Ureter (tissue), 1 donor: ENCODE measurements around the gene SETX. TPM values are rescaled to one million over a fixed set of nuclear protein-coding genes. Genes with fewer than 3 reads are reported as not detected.
A peak's percentile ranks its signal among the peaks of the same experiment; 100 is the strongest.

ENCODE experiments used
- DNase-seq: peaks from one replicate; pipeline ENCODE4 v3.0.0-alpha.2; 2020; ENCODE audit warnings: low spot score
- total RNA-seq: library from RNA; stranded (reverse); gene quantifications from one replicate; pipeline ENCODE4 v1.2.4, GENCODE V29; 2023
- donor health status: DM: yes; HTN: yes; CAD: no.

SETX gene
- total RNA-seq, 1 donor from 2014 or later, result 67.6 TPM

DNA sequence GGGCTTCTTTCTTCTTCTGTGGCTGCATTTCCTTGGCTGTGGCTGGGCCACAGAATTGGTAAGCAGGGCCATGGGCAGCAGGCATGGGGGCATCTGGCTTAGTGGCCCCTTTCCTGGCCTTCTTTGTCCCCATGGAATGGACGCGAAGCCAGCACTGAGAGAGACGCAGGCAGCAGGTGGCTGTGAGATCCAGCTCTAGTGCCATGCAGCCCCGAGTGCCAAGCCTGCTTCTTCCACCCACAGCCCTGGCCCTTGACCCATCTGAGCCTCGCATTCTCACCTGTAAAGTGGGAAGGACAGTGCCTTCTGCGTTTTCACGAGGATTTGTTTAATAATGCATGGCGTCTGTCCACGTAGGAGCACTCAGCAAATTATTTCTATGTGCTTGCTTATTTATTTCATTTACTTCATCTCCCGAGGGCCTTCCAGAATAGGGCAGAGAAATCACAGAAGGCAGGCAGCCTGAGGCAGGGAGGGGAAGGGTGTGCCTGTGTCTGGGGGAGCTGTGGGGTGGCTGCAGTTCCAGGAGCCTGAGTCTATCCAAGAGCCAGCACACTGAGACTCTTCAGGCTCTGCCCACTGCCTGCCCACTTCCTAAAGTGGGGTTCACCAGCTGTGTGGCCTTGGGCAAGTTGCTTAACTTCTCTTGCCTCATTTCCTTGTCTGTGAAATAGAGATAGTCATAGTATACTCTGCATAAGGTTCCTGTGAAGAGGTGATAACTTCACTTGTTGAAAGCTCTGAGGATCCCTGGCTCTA, 137.7 kb downstream of the SETX start:
- no peak for DNase-seq

- peak; percentile 76 for DNase-seq
Observed at GRCh38 chr9:132214027-132214622, 140.7 kb downstream of the SETX start.

DNA sequence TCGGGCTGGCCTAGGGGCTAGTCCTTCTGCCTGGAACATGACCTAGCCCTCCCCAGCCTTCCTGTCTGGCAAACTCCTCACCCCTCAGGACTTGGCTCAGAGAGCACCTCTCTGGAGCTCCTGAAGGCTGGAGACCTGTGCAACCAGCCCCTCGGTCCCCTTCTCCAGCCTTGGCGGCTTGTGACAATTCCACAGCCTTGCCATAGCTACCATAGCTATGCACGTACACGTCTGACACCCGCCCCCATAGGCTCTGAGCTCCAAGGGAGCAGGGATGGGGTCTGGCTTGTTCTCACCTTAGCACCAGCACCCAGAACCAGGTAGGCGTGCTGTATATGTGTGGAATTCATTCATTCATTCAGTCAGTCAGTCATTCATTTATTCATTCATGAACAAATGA, 143.2 kb downstream of the SETX start:
- DNase-seq, result no peak

Other genes with a start within 250 kb of the SETX start
- gene NTNG2, start 192.9 kb downstream of the SETX start, total RNA-seq, result 2.2 TPM
- gene TTF1, start 51.9 kb upstream of the SETX start, total RNA-seq, result 13.1 TPM
- not detected for gene CFAP77, start 55.2 kb upstream of the SETX start, total RNA-seq
- not detected for gene BARHL1, start 227.6 kb upstream of the SETX start, total RNA-seq